Stimulated activated CD4-positive, alpha-beta T cell treated with anti-CD3 and anti-CD28 coated beads, Interleukin-12 subunit alpha, Interleukin-12 subunit beta, amount 100 ng/mL, for 48 hours (primary cell): Measurements from ENCODE around the gene VAV1.
A peak's percentile ranks its signal among the peaks of the same experiment; 100 is the strongest.
"Not testable (repeated sequence)": the region's sequence is repeated elsewhere in the genome, so short reads cannot be mapped to it uniquely, and the experiment has no call there.

Experiments
- DNase-seq, 3 donors: peaks; one replicate each; pipeline ENCODE4 v3.0.0-alpha.2; 2020; ENCODE audit warnings: low read depth in 2 of 3, low spot score in 1 of 3

Gene VAV1

DNA sequence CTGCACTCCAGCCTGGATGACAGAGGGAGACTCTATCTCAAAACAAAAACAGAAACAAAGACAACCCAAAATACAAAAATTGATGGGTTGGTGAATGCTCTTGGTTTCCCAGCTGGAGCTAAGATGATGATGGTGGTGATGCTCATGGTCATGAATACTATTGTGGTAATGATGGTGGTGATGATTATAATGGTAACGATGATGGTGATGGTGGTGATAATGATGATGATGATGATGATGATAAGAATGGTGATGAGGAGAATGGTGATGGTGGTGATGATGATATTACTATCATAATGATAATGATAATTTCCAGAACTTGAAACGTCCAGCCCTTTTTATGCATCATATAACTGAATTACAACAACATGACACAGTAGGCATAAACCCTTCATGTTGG lies 40.1 kb downstream of the VAV1 start:
- no peak for DNase-seq

GRCh38 chr19:6813659-6814058 lies 41.2 kb downstream of the VAV1 start:
- no peak for DNase-seq

- DNase-seq: no peak
Observed at GRCh38 chr19:6817179-6817578, 44.7 kb downstream of the VAV1 start.

GRCh38 chr19:6818246-6818645 lies 45.7 kb downstream of the VAV1 start:
- DNase-seq: no peak

DNA sequence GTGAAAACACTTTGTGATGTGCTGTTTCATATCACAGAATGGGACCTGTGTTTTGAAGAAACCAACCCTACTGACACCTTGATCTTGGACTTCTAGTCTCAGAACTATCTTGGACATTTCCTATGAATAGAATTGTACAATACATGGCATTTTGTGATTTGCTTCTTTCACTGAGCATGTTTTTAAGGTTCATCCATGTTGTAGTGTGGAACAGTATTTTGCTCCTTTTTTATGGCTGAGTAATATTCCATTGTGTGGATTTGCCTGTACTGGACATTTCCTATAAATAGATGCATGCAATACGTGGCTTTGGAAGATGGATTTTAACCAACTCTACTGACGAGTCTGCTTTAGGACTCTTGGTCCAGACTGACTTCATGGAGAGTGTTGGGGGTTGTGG lies 46.8 kb downstream of the VAV1 start:
- no peak for DNase-seq

DNA sequence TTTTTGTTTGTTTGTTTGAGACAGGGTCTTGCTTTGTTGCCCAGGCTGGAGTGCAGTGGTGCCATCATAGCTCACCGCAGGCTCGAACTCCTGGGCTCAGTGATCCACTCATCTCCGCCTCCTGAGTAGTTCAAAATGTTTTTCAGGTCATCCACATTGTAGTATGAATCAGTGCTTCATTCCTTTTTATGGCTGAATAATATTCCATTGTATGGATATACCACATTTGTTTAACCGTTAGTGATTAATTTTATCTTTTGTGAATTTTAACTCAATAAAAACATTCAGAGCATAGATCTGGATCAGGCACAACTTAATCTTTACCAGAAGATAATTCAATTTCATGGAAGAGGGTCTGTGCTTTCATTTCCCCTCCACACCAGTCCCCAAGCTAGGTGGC lies 47.7 kb downstream of the VAV1 start:
- no peak for DNase-seq

DNA sequence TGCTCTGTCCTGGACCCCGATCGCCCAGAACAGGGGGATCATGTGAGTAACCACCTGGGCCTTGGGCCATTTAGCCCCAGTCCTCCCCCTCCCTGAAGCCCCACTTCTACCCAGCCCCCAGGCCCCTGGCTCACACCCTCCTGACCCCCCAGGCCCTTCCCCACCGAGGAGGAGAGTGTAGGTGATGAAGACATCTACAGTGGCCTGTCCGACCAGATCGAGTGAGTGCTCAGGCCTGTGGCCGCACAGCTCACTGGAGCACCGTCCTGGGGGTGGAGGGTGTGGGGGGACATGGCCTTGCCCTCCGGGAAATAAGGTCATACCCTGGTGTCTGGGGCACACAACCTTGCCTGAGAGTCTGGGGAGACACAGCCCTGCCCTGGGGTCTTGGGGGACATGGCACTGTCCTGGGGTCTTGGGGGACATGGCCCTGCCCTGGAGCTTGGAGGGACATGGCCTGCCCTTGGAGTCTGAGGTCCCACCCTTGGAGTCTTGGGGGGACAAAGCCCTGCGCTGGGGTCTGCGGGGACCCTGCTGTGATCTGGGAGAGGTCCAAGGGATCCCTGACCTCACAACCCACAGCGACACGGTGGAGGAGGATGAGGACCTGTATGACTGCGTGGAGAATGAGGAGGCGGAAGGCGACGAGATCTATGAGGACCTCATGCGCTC lies 49.3 kb downstream of the VAV1 start:
- no peak for DNase-seq

DNA sequence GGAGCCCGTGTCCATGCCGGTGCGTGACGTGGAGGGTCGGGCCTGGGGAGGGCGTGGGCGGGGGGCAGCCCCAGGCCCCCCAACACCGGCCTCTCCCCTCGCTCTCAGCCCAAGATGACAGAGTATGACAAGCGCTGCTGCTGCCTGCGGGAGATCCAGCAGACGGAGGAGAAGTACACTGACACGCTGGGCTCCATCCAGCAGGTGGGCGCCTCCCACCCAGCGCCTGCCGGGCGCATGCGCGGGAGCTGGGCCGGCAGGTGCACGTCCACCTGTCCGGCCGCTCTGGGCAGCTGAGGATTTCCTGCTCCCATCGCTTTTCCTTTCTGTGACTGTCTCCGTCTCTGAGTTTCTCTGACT lies 49.8 kb downstream of the VAV1 start:
- DNase-seq: no peak

GRCh38 chr19:6825076-6825774 lies 52.7 kb downstream of the VAV1 start:
- DNase-seq: no peak

DNA sequence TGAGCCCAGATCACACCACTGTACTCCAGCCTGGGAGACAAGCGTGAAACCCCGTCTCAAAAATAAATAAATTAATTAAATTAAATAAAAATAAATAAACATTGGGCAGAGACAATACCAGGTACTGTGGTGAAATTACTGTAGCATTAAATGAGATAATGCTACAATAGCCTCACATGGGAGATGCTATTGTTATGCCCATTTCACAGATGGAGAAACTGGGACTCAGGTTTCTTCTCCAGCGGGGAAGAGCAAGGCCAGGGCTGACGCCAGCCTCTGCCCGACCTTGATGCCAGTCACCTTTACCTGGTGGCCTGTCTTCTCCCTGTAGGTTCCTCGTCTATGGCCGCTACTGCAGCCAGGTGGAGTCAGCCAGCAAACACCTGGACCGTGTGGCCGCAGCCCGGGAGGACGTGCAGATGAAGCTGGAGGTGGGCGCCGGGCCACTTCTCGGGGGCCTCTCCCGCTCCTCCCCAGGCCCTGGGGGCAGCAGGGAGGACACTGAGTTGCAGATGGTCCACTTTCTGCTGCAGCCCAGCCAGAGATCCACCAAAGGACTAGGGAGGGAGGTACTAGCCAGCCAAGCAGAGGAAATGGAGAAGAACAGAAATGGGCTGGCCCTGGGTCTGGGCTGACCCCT lies 53.9 kb downstream of the VAV1 start:
- DNase-seq: no peak

DNA sequence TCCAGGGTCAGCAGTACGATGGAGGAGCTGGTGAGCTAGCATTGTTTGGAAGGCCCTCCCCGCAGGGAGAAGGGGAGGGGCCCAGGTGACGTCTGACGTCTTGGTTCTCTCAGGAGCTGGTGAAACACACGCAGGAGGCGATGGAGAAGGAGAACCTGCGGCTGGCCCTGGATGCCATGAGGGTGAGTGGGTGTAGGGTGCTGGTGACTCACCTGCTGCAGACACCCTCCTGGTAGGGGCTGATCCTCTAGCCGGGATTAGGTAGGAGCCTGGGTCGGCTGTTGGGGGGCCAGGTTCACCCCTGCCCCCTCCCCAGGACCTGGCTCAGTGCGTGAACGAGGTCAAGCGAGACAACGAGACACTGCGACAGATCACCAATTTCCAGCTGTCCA lies 55.8 kb downstream of the VAV1 start:
- DNase-seq: no peak

GRCh38 chr19:6828698-6829633 lies 56.5 kb downstream of the VAV1 start:
- peak; percentile 45 to 56 (median 46) for DNase-seq

DNA sequence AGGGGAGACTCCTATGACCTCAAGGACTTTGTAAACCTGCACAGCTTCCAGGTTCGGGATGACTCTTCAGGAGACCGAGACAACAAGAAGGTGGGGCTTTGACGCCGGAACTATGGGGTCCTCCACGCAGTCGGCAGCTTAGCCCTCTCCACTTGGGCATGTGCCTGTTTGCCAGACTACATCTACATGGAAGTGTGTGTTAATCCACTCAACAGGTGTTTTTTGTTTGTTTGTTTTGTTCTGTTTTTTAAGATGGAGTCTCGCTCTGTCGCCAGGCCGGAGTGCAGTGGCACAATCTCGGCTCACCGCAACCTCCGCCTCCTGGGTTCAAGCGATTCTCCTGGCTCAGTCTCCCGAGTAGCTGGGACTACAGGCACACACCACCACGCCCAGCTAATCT lies 57.3 kb downstream of the VAV1 start:
- DNase-seq: not testable (repeated sequence)

- not testable (repeated sequence) for DNase-seq
Observed at GRCh38 chr19:6831084-6831483, 58.6 kb downstream of the VAV1 start.

DNA sequence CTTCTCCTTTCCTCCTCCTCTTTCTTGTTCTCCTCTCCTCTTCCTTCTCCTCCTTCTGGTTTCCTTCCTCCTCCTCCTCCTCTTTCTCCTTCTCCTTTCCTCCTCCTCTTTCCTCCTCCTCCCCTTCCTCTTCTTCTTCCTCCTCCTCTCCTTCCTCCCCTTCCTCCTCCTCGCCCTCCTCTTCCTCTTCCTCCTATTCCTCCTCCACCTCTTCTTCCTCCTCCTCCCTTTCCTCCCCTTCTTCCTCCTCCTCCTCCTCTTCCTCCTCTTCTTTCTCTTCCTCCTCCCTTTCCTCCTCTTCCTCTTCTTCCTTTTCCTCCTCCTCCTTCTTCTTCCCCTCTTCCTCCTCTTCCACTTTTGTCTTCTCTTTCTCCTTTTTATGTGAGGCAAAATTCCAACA lies 59.9 kb downstream of the VAV1 start:
- no peak for DNase-seq

DNA sequence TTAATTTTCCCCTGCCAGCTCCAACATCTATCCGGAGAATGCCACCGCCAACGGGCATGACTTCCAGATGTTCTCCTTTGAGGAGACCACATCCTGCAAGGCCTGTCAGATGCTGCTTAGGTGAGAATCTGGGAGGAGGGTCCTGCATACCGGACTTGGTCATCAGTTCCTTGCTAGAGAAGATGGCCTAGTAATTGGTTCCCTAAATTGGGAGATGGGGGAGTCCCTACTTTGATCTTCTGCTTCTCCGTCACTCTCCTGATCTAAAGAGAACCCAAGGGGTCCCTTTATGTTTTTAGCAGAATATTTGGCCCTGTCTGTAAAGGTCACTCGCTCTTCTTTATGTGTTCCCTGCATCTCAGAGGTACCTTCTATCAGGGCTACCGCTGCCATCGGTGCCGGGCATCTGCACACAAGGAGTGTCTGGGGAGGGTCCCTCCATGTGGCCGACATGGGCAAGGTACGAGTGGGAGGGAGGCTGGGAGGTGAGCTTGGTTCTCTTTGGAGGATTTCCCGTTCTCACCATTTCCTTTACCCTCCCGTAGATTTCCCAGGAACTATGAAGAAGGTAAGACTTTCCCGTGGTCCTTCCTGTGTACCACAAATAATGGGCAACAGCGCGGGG lies 60.8 kb downstream of the VAV1 start:
- no peak for DNase-seq

- DNase-seq: no peak
Observed at GRCh38 chr19:6834433-6834832, 61.9 kb downstream of the VAV1 start.

- DNase-seq: no peak
Observed at GRCh38 chr19:6835501-6835900, 63.0 kb downstream of the VAV1 start.

DNA sequence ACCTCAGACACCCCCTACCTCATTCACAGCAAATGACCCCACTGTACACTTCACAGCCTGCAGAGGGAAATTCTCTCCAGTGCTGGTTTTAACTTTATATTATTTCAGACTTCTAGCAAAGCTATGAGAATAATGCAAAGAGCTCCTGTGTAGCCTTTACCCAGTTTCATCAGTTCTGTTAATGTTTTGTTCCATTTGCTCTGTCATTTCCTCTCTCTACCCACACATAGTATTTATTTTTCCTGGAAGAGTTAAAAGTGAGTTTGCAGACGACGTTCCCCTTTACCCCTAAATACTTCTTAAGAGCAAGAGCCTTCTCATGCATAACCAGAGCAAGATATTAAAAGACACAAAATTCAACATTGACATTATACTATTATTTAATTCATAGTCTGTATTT lies 65.0 kb downstream of the VAV1 start:
- no peak for DNase-seq

GRCh38 chr19:6838062-6838655 lies 65.7 kb downstream of the VAV1 start:
- no peak for DNase-seq
